HG03571 (cell line): Measurements from ENCODE around the gene PSMA8.
"Not testable (repeated sequence)": the region's sequence is repeated elsewhere in the genome, so short reads cannot be mapped to it uniquely, and the experiment has no call there.

Source experiments
- ATAC-seq: cut with Tn5 transposase; IDR thresholded peaks from one replicate; pipeline ENCODE4 v1.9.1; 2021; ENCODE audit not compliant: unreplicated experiment

Gene PSMA8

DNA sequence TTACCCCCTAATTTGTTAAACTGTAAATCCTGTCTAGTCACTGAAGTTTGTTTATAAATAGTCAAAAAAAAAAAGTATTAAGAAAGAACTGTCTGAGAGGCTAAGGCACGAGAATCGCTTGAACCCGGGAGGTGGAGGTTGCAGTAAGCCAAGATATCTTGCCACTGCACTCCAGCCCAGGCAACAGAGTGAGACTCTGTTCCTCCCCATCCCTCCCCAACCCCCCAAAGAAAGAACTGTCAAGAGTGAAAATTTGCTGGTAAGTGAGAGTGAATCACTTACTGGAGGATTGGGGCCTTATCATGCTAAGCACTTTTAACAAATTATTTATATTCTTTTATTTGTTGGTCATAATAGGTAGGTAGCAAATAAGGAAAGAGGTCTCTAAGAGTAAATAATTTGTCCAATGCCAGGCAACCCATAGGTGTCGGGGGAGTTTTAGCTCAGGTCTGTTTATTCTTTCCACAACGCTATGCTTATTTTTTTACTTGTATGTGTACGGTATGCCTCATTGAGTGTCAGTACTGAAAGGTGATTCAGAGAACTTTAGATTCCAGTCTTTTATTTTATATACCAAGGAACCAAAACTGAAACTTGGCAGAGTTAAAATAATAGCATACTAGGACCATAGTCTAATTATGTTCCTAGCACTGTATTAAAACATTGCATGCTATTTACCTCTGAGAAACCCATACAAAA lies 95.0 kb downstream of the PSMA8 start:
- no peak for ATAC-seq

DNA sequence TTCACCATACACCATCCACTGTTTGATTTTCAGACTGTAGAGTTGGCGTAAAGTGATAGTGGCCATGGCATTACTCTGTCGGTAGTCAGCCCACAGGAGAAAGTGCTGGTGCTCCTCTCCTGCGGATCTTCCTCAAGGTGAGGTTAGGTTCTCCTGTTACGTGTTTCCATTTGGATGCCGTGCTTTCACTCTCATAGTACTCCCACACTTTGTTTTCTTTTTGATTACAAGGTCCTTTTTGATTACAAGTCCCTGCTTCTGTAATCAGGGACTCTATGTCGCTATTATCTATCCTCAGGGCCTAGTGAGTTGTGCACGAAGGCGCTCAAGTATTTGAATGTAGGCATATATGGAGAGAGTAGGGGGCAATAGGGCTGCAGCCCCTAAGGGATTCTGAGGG lies 96.8 kb downstream of the PSMA8 start:
- no peak for ATAC-seq

DNA sequence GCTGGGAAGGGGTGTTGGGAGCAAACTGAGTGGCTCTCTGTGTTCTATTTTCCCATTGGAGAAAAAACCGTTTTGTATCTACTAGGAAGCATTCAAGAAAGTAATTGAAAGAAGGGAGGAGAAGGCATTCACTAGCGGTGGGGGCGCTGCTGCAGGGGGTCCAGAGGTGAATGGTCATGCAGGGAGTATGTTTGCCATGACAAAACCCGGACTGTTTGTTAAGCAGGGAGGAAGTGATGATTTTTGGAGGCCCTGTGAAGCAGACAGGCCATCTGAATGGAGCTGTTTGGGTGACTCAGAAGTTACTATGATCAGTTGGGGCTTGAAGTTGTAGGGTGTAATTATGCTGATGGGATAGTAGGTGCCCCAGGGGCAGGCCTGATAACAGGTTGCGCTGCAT lies 99.5 kb downstream of the PSMA8 start:
- ATAC-seq: no peak

DNA sequence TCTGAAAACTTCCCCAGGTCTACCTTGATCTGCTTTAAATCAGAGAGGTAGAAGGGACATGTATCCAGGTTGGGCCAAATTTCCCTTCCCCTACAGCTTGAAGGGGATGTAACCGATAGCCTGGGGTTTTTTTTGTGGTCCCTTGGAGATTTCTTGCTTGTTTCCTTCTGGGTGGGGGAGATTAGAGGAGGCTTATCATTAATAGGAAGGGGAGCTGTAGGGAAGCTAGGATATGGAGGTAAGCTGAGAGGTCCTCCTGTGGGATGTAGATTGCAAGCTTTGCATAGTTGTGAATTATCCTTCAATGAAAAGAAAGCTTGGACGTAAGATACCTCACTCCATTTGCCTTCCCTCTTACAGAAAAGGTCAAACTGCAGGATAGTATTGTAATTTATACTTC lies 103.7 kb downstream of the PSMA8 start:
- ATAC-seq: not testable (repeated sequence)

DNA sequence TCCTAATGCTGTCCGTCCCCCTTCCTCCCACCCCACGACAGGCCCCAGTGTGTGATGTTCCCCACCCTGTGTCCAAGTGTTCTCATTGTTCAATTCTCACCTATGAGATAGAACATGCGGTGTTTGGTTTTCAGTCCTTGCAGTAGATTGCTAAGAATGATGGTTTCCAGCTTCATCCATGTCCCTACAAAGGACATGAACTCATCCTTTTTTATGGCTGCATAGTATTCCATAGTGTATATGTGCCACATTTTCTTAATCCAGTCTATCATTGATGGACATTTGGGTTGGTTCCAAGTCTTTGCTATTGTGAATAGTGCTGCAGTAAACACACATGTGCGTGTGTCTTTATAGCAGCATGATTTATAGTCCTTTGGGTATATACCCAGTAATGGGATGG lies 105.0 kb downstream of the PSMA8 start:
- not testable (repeated sequence) for ATAC-seq

DNA sequence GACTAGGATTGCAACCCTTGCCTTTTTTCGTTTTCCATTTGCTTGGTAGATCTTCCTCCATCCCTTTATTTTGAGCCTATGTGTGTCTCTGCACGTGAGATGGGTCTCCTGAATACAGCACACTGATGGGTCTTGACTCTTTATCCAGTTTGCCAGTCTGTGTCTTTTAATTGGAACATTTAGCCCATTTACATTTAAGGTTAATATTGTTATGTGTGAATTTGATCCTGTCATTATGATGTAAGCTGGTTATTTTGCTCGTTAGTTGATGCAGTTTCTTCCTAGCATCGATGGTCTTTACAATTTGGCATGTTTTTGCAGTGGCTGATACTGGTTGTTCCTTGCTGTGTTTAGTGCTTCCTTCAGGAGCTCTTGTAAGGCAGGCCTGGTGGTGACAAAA lies 108.7 kb downstream of the PSMA8 start:
- not testable (repeated sequence) for ATAC-seq
